Memory B cell (primary cell): ENCODE measurements around the gene CCT6A.
"Not testable (repeated sequence)": the region's sequence is repeated elsewhere in the genome, so short reads cannot be mapped to it uniquely, and the experiment has no call there.

Experiments used
- ATAC-seq: fragments of 150-1000 bp; cut with Tn5 transposase; 2 replicates; pipeline ENCODE4 v1.10.0; 2021; ENCODE audit warnings: low read depth, mild to moderate bottlenecking, moderate library complexity
- DNase-seq, 2 donors: peaks; one replicate each; pipeline ENCODE4 v3.0.0; 2022; ENCODE audit warnings: low spot score in 2 of 2
- H3K27ac Mint-ChIP-seq: one replicate; pipeline ENCODE4 v1.8.0; 2022; ENCODE audit warnings: mild to moderate bottlenecking, moderate library complexity, mixed read lengths
- H3K27me3 Mint-ChIP-seq: one replicate; pipeline ENCODE4 v1.8.0; 2022; ENCODE audit warnings: mixed read lengths
- H3K36me3 Mint-ChIP-seq: one replicate; pipeline ENCODE4 v1.8.0; 2022; ENCODE audit warnings: mild to moderate bottlenecking, mixed read lengths
- H3K4me1 Mint-ChIP-seq: one replicate; pipeline ENCODE4 v1.8.0; 2022; ENCODE audit warnings: mixed read lengths
- H3K4me3 Mint-ChIP-seq: one replicate; pipeline ENCODE4 v1.8.0; 2022; ENCODE audit warnings: mild to moderate bottlenecking, moderate library complexity, mixed read lengths
- H3K9me3 Mint-ChIP-seq: one replicate; pipeline ENCODE4 v1.8.0; 2022; ENCODE audit warnings: mixed read lengths

CCT6A gene

DNA sequence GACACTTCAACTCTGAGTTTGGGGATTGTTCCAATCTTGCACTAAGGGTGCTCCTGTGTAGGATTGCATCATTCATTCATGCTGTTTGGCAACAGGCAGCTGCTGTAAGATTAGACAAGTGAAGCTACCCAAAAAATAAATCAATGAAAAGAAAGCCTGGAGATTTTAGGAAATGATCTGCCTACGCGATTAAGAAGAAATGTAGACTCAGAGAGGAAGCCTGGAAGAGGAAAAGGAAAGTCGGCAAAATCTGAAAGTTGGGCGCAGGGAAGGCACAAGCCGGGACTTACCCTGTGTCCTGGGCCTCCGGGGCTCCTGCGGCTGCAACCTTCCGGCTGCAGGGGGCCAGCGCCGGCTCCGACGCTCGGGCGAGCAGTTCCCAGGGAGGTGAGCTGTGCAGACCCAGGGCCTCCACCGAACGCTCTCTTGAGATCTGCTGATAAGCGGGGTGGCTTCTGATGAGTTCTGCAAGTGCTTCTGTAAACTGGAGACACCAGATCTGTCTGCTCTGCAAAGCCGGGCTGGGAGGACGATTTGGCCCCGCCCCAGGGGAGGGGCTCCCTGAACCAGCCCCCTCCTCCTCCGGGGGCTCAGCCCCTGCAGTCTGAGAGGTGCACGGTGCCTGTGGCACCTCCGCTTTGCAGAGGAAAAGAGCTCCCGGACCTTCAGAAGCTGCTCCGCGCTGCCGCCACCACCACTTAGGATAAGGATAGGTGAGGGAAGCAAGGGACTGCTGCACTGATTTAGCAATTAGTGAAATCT lies 17.7 kb upstream of the CCT6A start:
- Mint-ChIP-seq H3K27me3 (no peaks in the 10 kb centered on the region), H3K4me3 (peak overlapping the region; percentile 85), H3K4me1 (peaks cover 3% of the 10 kb centered on the region), H3K27ac (no peak overlapping the region), H3K9me3 (no peaks in the 10 kb centered on the region), H3K36me3 (no peaks in the 10 kb centered on the region)
- ATAC-seq = peak; percentile 94
- peak; percentile 49 to 54 for DNase-seq

GRCh38 chr7:56040730-56041129 lies 10.8 kb upstream of the CCT6A start:
- Mint-ChIP-seq H3K27ac (no peak overlapping the region), H3K4me3 (no peak overlapping the region)
- no peak for ATAC-seq

GRCh38 chr7:56045758-56046157 lies 5.8 kb upstream of the CCT6A start:
- not testable (repeated sequence) for H3K9me3 Mint-ChIP-seq, H3K4me3 Mint-ChIP-seq, H3K27me3 Mint-ChIP-seq, H3K4me1 Mint-ChIP-seq, H3K36me3 Mint-ChIP-seq, DNase-seq, H3K27ac Mint-ChIP-seq, ATAC-seq

More at GRCh38 chr7:56040730-56041129, 10.8 kb upstream of the CCT6A start:
- H3K9me3 Mint-ChIP-seq = no peaks in the 10 kb centered on the region
- no peaks in the 10 kb centered on the region for H3K27me3 Mint-ChIP-seq
- peaks cover 3% of the 10 kb centered on the region for H3K36me3 Mint-ChIP-seq
- no peak for DNase-seq
- no peaks in the 10 kb centered on the region for H3K4me1 Mint-ChIP-seq

DNA sequence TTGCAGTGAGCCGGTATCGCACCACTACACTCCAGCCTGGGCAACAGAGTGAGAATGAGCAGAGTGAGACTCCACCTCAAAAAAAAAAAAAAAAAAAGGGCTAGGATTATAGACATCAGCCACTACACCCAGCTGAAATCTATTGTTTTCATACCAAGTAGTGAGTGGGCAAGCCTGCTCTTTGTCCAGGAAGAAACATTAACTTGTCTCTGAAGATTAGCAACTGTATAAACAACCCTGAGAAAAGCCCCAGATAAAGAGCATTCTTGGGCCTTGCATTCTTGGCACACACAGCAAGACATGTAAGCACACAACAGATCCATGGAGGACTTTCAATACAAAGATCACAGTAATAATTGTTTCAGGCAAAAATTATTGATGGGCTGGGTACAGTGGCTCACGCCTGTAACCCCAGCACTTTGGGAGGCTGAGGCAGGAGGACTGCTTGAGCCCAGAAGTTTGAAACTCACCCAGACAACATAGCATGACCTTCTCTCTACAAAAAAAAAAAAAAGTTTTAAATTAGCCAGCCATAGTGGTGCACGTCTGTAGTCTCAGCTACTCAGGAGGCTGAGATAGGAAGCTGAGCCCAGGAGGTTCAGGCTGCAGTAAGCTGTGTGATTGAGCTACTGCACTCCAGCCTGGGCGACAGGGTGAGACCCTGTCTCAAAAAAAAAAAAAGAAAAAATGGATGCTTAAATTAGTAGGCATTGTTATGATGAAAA lies 4.7 kb upstream of the CCT6A start:
- Mint-ChIP-seq H3K9me3 (no peaks in the 10 kb centered on the region), H3K27ac (no peak overlapping the region), H3K27me3 (no peaks in the 10 kb centered on the region), H3K36me3 (peaks cover 3% of the 10 kb centered on the region), H3K4me1 (peaks cover 9% of the 10 kb centered on the region), H3K4me3 (no peak overlapping the region)
- ATAC-seq (no peak), DNase-seq (no peak)

DNA sequence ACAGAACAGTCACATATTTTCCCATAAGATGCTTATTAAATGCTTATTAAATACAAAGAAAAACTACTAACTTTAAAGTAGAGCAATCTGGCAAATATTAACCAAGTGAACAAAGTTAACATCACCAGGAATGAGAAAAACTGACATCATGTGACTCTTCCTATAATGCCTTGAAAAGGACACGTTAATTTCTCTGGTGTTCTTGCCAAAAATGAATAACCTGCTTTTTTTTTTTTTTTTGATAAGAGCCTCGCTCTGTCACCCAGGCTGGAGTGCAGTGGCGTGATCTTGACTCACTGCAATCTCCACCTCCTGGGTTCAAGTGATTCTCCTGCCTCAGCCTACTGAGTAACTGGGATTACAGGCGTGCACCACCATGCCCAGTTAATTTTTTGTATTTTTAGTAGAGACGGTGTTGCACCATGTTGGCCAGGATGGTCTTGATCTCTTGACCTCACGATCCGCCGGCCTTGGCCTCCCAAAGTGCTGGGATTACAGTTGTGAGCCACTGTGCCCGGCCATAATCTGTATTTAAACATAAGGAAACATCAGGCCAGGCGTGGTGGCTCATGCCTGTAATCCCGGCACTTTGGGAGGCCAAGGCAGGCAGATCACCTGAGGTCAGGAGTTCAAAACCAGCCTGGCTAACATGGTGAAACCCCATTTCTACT lies 4.0 kb upstream of the CCT6A start:
- ATAC-seq, H3K27ac Mint-ChIP-seq, H3K36me3 Mint-ChIP-seq, DNase-seq, H3K4me3 Mint-ChIP-seq, H3K9me3 Mint-ChIP-seq, H3K27me3 Mint-ChIP-seq: not testable (repeated sequence)
- H3K4me1 Mint-ChIP-seq = peaks cover 12% of the 10 kb centered on the region

GRCh38 chr7:56048245-56048644 lies 3.3 kb upstream of the CCT6A start:
- Mint-ChIP-seq H3K4me3 (no peak overlapping the region), H3K4me1 (peaks cover 12% of the 10 kb centered on the region), H3K27ac (no peak overlapping the region), H3K27me3 (no peaks in the 10 kb centered on the region), H3K9me3 (no peaks in the 10 kb centered on the region), H3K36me3 (no peaks in the 10 kb centered on the region)
- no peak for DNase-seq
- no peak for ATAC-seq

DNA sequence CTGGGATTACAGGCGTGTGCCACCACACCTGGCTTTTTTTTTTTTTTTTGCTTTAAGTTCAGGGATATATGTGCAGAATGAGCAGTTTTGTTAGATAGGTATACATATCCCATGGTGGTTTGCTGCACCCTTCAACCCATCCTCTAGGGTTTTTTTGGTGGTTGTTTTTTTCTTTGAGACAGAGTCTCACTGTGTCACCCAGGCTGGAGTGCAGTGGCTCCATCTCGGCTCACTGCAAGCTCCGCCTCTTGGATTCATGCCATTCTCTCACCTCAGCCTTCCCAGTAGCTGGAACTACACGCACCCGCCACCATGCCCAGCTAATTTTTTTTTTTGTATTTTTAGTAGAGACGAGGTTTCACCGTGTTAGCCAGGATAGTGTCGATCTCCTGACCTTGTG lies 2.8 kb upstream of the CCT6A start:
- not testable (repeated sequence) for H3K4me3 Mint-ChIP-seq, ATAC-seq, H3K27me3 Mint-ChIP-seq

GRCh38 chr7:56051053-56051338 lies 569 bp upstream of the CCT6A start:
- Mint-ChIP-seq H3K4me3 (peak overlapping the region; percentile 95), H3K4me1 (peaks cover 14% of the 10 kb centered on the region), H3K9me3 (no peaks in the 10 kb centered on the region), H3K27ac (peak overlapping the region; percentile 94), H3K27me3 (no peaks in the 10 kb centered on the region), H3K36me3 (peaks cover 3% of the 10 kb centered on the region)
- DNase-seq (no peak), ATAC-seq (no peak)

More for the DNA sequence above, 2.8 kb upstream of the CCT6A start:
- not testable (repeated sequence) for H3K9me3 Mint-ChIP-seq, DNase-seq, H3K27ac Mint-ChIP-seq, H3K36me3 Mint-ChIP-seq
- H3K4me1 Mint-ChIP-seq = peaks cover 12% of the 10 kb centered on the region

DNA sequence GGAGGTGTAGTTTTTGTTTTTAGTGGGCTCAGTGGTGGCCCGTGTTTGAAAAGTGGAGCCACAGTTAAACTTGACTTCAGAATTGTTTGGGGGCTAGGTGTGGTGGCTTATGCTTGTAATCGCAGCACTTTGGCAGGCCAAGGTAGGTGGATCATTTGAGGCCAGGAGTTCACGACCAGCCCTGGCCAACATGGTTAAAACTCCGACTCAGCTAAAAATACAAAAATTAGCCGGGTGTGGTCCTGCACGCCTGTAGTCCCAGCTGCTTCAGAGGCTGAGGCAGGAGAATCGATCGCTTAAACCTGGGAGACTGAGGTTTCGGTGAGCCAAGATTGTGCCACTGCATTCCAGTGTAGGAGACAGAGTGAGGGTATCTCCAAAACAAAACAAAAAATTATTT lies 1.8 kb downstream of the CCT6A start:
- H3K27ac Mint-ChIP-seq = peak overlapping the region; percentile 94
- no peak for DNase-seq
- H3K27me3 Mint-ChIP-seq = no peaks in the 10 kb centered on the region
- peaks cover 14% of the 10 kb centered on the region for H3K4me1 Mint-ChIP-seq
- peaks cover 8% of the 10 kb centered on the region for H3K36me3 Mint-ChIP-seq
- no peak for ATAC-seq
- no peaks in the 10 kb centered on the region for H3K9me3 Mint-ChIP-seq
- H3K4me3 Mint-ChIP-seq = no peak overlapping the region

DNA sequence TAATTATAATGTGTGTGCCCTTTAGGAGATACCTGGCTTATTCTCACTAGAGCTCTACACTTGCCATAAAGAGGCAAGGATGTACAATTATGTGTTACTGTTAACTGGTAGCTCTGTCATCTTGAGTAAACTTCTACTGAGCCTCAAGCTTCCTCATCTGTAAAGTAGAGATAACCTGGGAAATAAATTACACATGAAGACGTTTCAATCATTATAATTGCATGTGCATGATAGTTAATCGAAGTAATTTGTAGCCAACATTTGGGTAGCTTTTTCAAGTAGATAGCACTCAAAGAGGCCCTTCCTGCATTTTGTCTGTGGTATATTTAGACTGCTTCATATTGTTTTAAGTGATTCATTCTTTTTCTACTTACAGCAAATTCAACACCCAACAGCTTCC lies 2.4 kb downstream of the CCT6A start:
- ATAC-seq (no peak), DNase-seq (no peak)
- peaks cover 8% of the 10 kb centered on the region for H3K36me3 Mint-ChIP-seq
- no peak overlapping the region for H3K4me3 Mint-ChIP-seq
- H3K9me3 Mint-ChIP-seq = no peaks in the 10 kb centered on the region
- H3K4me1 Mint-ChIP-seq = peaks cover 14% of the 10 kb centered on the region
- H3K27me3 Mint-ChIP-seq = no peaks in the 10 kb centered on the region
- peak overlapping the region; percentile 24 for H3K27ac Mint-ChIP-seq

DNA sequence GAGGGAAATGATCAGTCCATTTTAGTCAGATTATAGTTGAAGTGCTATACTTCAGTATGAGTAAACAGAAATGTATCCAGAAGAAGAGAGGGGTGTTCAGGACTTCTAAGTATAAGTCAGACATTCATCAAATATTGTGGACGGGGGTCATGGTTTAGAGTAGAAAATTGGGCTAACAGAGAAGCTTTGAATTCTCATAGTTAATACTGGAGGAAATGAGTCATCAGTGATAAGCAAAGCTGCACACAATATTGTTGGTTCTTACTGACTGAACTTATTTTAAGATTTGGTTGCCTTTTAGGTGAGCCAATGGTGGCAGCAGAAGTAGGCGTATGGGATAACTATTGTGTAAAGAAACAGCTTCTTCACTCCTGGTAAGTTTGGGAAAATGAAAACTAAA lies 10.8 kb downstream of the CCT6A start:
- peaks cover 18% of the 10 kb centered on the region for H3K36me3 Mint-ChIP-seq
- no peak for ATAC-seq
- no peaks in the 10 kb centered on the region for H3K27me3 Mint-ChIP-seq
- no peak for DNase-seq
- no peaks in the 10 kb centered on the region for H3K9me3 Mint-ChIP-seq
- peak overlapping the region; percentile 15 for H3K4me3 Mint-ChIP-seq
- peaks cover 21% of the 10 kb centered on the region for H3K4me1 Mint-ChIP-seq
- H3K27ac Mint-ChIP-seq = peak overlapping the region; percentile 56

DNA sequence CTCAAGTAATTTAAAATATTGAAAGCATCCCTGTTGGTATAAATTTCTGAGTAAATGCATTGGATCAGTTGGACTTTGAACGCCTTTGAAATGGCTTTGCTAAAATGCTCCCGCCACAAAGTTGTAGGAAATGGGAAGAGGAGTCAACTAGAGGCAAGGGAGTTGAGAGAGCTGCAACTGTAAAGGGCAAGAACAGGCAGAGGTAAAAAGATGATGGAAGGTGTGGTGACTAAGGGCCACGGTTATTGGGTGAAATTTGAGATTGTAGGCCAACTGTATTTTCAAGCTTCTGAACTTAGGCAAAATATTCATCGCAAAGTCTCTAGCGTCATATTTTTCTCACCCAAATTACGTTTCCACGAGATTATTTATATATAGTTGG lies 11.9 kb downstream of the CCT6A start:
- Mint-ChIP-seq H3K4me1 (peaks cover 21% of the 10 kb centered on the region), H3K27ac (peak overlapping the region; percentile 84), H3K27me3 (no peaks in the 10 kb centered on the region), H3K36me3 (peaks cover 19% of the 10 kb centered on the region), H3K9me3 (no peaks in the 10 kb centered on the region), H3K4me3 (peak overlapping the region; percentile 91)
- ATAC-seq (no peak), DNase-seq (no peak)

DNA sequence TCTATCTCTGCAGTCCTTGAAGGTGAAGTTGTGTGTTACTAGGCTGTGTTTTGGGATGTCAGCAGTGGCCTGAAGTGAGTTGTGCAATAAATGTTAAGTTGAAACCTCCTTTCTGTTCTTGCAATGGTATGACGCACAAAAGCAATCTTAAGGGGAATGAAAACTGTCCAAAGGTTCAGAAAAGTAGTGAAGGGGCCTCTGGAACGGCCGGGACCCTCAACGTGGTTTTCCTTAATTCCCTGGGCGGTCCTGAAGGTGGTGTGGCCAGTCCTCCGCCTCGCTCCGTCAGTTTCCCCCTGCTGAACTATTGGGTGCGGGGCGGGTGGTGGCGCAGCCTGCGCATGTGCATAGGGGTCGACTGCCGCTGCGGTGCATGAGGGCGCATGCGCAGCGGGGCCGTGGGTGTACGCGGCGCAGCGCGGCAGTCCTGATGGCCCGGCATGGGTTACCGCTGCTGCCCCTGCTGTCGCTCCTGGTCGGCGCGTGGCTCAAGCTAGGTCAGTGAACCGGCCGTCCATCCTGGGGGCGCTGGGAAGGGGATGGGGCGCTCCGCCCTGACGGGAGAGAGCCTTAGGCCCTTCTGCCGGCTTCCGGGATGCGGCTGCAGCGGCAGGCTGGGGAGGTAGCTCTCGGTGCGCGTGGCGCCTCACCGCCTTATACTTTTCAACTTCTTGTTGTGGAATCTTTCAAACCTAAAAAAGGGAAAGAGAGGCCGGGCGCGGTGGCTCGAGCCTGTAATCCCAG lies 12.5 kb downstream of the CCT6A start, which contains the start of gene SUMF2:
Gene SUMF2 (plus strand): TSS at position 405 of the 744 bp plus-strand sequence. CDS start 26 bp downstream, at position 431.
- H3K4me1 Mint-ChIP-seq = peaks cover 21% of the 10 kb centered on the region
- H3K9me3 Mint-ChIP-seq = no peaks in the 10 kb centered on the region
- H3K4me3 Mint-ChIP-seq = peak within 1 kb of the TSS; percentile 91
- no peaks in the 10 kb centered on the region for H3K27me3 Mint-ChIP-seq
- ATAC-seq (peak; percentile 90), DNase-seq (peak; percentile 89 to 91)
- H3K27ac Mint-ChIP-seq = peak within 1 kb of the TSS; percentile 84
- peaks cover 25% of the 10 kb centered on the region for H3K36me3 Mint-ChIP-seq

- peaks cover 21% of the 10 kb centered on the region for H3K4me1 Mint-ChIP-seq
- not testable (repeated sequence) for H3K27ac Mint-ChIP-seq, DNase-seq, H3K9me3 Mint-ChIP-seq, ATAC-seq, H3K27me3 Mint-ChIP-seq, H3K4me3 Mint-ChIP-seq
- peaks cover 29% of the 10 kb centered on the region for H3K36me3 Mint-ChIP-seq
Observed at GRCh38 chr7:56066376-56066775, 14.8 kb downstream of the CCT6A start.
